Endothelial cell of umbilical vein (primary cell): ENCODE results near the gene CCDC184.

Experiments
- CTCF ChIP-seq, 2 donors: IDR thresholded peaks; 1 replicate in 1 of 2; 2 replicates in 1 of 2; pipeline ENCODE4 v1.5.1; 2011; ENCODE audit warnings: low read length in 2 of 2, mild to moderate bottlenecking in 2 of 2, moderate library complexity in 2 of 2, control low read depth in 1 of 2, inconsistent platforms in 1 of 2, low read depth in 1 of 2; ENCODE audit not compliant: insufficient read depth in 1 of 2; ENCODE audit errors: extremely low read depth in 1 of 2
- JUN ChIP-seq: IDR thresholded peaks from 2 replicates; pipeline ENCODE4 v1.6.1; 2011; ENCODE audit warnings: borderline replicate concordance, low read depth; ENCODE audit not compliant: insufficient read length, insufficient read depth
- POLR2AphosphoS5 ChIP-seq: IDR thresholded peaks from 2 replicates; pipeline ENCODE4 v1.6.1; 2012; ENCODE audit warnings: low read depth, mild to moderate bottlenecking, control low read depth, low read length, moderate library complexity; ENCODE audit not compliant: insufficient read depth

- TF ChIP-seq CTCF (IDR thresholded peaks at IDR 0.05; ENCODE audit: extremely low read depth in 1 of 2, insufficient read depth in 1 of 2, low read depth in 1 of 2, low read length in 2 of 2) (no peak), JUN (no peak), POLR2AphosphoS5 (no peak)
Observed at GRCh38 chr12:48156652-48157017, 26.8 kb upstream of the CCDC184 start.
